T-helper 1 cell treated with Interleukin-12 subunit alpha and Interleukin-12 subunit beta and Interleukin-4 antibody, amounts not matched to agents 30 μg/mL and 1 μg/mL, for 36 hours (primary cell): ENCODE measurements around the gene ISCA2.

Experiments
- H3K27ac Mint-ChIP-seq: one replicate; pipeline ENCODE4 v1.8.0; 2021; ENCODE audit warnings: mild to moderate bottlenecking, mixed read lengths
- H3K27me3 Mint-ChIP-seq: one replicate; pipeline ENCODE4 v1.8.0; 2021; ENCODE audit warnings: low read depth, mixed read lengths
- H3K36me3 Mint-ChIP-seq: one replicate; pipeline ENCODE4 v1.8.0; 2021; ENCODE audit warnings: low read depth, mixed read lengths
- H3K4me1 Mint-ChIP-seq: one replicate; pipeline ENCODE4 v1.8.0; 2021; ENCODE audit warnings: low read depth, mixed read lengths
- H3K4me3 Mint-ChIP-seq: one replicate; pipeline ENCODE4 v1.8.0; 2021; ENCODE audit warnings: mild to moderate bottlenecking, moderate library complexity, mixed read lengths
- H3K9me3 Mint-ChIP-seq: one replicate; pipeline ENCODE4 v1.8.0; 2021; ENCODE audit warnings: mixed read lengths

ISCA2 gene

GRCh38 chr14:74495356-74495755 is 1.8 kb downstream of the ISCA2 start:
- no peak overlapping the region for H3K27ac Mint-ChIP-seq
- peaks cover 6% of the 10 kb centered on the region for H3K27me3 Mint-ChIP-seq
- peaks cover 12% of the 10 kb centered on the region for H3K4me1 Mint-ChIP-seq
- H3K9me3 Mint-ChIP-seq: no peaks in the 10 kb centered on the region
- H3K4me3 Mint-ChIP-seq: no peak overlapping the region
- peaks cover 3% of the 10 kb centered on the region for H3K36me3 Mint-ChIP-seq

DNA sequence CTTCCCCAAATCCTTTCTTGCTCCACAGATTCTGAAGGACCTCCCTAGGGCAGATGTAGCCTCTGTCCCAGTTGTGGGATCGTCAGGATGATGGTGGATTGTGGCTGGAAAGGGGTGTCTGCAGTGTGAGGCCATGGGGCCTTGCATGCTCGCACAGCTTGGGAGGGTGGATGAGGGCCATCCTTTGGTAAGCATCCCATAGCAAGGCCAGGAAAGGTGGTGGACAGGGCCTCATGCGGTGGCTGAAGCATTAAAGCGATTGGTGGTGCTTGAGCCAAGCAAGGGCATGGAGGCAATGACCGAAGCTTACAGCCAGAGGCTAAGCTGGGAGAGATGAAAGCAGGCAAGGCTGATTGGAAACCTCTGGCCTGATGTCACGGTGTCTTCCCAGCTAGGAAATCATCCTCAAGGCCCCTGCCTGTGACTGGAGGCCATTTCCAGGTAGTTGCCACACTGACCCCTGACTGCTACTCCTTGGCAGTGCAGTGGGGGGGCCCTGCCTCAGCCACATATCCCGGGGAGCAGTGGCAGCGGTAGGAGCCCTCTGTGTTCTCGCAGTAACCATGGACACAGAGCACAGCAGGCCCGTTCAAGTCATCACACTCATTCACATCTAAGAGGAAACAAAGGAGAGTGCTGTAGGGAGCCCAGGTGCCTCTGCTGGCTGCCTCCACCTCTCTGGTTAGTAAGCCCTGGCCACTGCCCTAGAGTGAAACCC is 7.0 kb downstream of the ISCA2 start:
- Mint-ChIP-seq H3K27me3 (no peaks in the 10 kb centered on the region), H3K9me3 (no peaks in the 10 kb centered on the region), H3K27ac (no peak overlapping the region), H3K36me3 (no peaks in the 10 kb centered on the region), H3K4me3 (no peak overlapping the region), H3K4me1 (no peaks in the 10 kb centered on the region)

GRCh38 chr14:74501135-74501614 is 7.6 kb downstream of the ISCA2 start:
- H3K36me3 Mint-ChIP-seq: no peaks in the 10 kb centered on the region
- no peak overlapping the region for H3K27ac Mint-ChIP-seq
- H3K4me1 Mint-ChIP-seq: no peaks in the 10 kb centered on the region
- H3K4me3 Mint-ChIP-seq: no peak overlapping the region
- H3K27me3 Mint-ChIP-seq: no peaks in the 10 kb centered on the region
- no peaks in the 10 kb centered on the region for H3K9me3 Mint-ChIP-seq

DNA sequence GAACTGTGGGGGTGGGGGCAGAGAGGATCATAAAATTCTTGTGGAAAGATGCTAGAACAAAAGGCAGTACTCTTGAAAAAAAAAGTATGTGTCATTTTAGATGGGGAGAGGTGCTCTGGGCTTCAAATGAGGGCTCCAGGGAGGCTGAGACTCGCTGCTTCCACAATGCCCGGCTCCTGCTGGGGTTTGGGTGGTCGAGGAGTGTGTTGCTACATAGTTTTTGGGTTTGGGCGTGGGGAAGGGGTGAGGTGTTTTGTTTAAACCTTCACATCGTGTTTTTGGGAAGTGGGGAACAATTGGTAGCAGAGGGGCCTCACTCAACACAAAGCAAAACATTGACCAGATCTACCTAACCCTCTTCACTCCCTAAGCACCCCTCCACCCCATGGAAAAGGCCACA is 8.1 kb downstream of the ISCA2 start:
- H3K27ac Mint-ChIP-seq: no peak overlapping the region
- H3K36me3 Mint-ChIP-seq: no peaks in the 10 kb centered on the region
- no peaks in the 10 kb centered on the region for H3K4me1 Mint-ChIP-seq
- no peaks in the 10 kb centered on the region for H3K9me3 Mint-ChIP-seq
- H3K27me3 Mint-ChIP-seq: no peaks in the 10 kb centered on the region
- no peak overlapping the region for H3K4me3 Mint-ChIP-seq

- H3K9me3 Mint-ChIP-seq: no peaks in the 10 kb centered on the region
- H3K4me1 Mint-ChIP-seq: no peaks in the 10 kb centered on the region
- no peaks in the 10 kb centered on the region for H3K36me3 Mint-ChIP-seq
- H3K27me3 Mint-ChIP-seq: peaks cover 5% of the 10 kb centered on the region
- no peak overlapping the region for H3K27ac Mint-ChIP-seq
- no peak overlapping the region for H3K4me3 Mint-ChIP-seq
Measured at GRCh38 chr14:74502236-74503019, 8.9 kb downstream of the ISCA2 start.

GRCh38 chr14:74503291-74503937 is 9.8 kb downstream of the ISCA2 start:
- Mint-ChIP-seq H3K27me3 (peaks cover 7% of the 10 kb centered on the region), H3K4me3 (no peak overlapping the region), H3K9me3 (no peaks in the 10 kb centered on the region), H3K27ac (no peak overlapping the region), H3K36me3 (no peaks in the 10 kb centered on the region), H3K4me1 (no peaks in the 10 kb centered on the region)

GRCh38 chr14:74503938-74504335 is 10.4 kb downstream of the ISCA2 start:
- no peaks in the 10 kb centered on the region for H3K9me3 Mint-ChIP-seq
- no peak overlapping the region for H3K4me3 Mint-ChIP-seq
- H3K27me3 Mint-ChIP-seq: peaks cover 7% of the 10 kb centered on the region
- H3K27ac Mint-ChIP-seq: no peak overlapping the region
- H3K36me3 Mint-ChIP-seq: no peaks in the 10 kb centered on the region
- no peaks in the 10 kb centered on the region for H3K4me1 Mint-ChIP-seq

DNA sequence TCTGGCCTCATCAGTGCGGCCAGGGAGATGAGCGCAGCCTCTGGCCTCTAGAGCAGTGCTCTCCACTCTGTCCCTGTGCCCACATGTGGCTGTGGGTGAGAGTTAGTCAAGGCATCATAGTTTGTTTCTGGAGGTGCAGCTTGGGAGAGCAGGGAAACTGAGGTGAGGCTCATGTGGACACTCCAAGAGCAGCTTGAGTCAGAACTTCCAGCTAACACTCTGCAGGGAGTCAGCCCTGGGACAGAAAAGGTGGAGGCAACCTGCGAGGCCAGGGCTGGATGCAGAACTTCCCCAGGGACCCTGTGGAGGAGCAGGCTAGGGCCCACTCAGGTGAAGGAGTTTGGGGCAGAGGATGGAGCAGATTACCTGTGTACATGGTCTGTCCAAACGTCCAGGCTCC is 10.8 kb downstream of the ISCA2 start:
- Mint-ChIP-seq H3K9me3 (no peaks in the 10 kb centered on the region), H3K4me1 (no peaks in the 10 kb centered on the region), H3K27ac (no peak overlapping the region), H3K4me3 (no peak overlapping the region), H3K27me3 (peaks cover 7% of the 10 kb centered on the region), H3K36me3 (no peaks in the 10 kb centered on the region)

- Mint-ChIP-seq H3K27ac (no peak overlapping the region), H3K36me3 (no peaks in the 10 kb centered on the region), H3K27me3 (peaks cover 7% of the 10 kb centered on the region), H3K4me3 (no peak overlapping the region), H3K4me1 (no peaks in the 10 kb centered on the region), H3K9me3 (no peaks in the 10 kb centered on the region)
Measured at GRCh38 chr14:74504874-74505720, 11.5 kb downstream of the ISCA2 start.

DNA sequence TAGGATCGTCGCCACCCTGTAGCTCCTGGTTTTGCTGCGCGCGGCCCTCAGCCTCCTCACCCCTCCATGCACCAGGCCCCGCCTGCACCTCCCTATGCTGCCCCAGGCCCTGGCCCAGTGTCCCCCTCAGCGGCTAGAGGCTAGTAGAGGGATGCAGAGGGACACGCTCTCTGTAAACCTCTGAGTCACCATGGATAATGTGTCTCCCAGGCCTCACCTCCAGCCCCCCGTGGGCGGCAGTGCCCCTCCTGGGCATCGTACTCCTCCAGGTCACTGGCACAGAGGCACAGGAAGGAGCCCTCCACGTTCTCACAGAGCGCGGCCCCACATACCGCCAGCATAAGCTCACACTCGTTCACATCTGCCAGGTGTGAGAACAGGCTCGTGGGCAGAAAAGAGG is 12.3 kb downstream of the ISCA2 start:
- Mint-ChIP-seq H3K9me3 (no peaks in the 10 kb centered on the region), H3K27ac (no peak overlapping the region), H3K4me3 (no peak overlapping the region), H3K4me1 (no peaks in the 10 kb centered on the region), H3K27me3 (peaks cover 7% of the 10 kb centered on the region), H3K36me3 (no peaks in the 10 kb centered on the region)

GRCh38 chr14:74506411-74506851 is 12.9 kb downstream of the ISCA2 start:
- H3K27ac Mint-ChIP-seq: no peak overlapping the region
- H3K9me3 Mint-ChIP-seq: no peaks in the 10 kb centered on the region
- no peaks in the 10 kb centered on the region for H3K36me3 Mint-ChIP-seq
- H3K27me3 Mint-ChIP-seq: peaks cover 7% of the 10 kb centered on the region
- H3K4me1 Mint-ChIP-seq: no peaks in the 10 kb centered on the region
- H3K4me3 Mint-ChIP-seq: no peak overlapping the region

DNA sequence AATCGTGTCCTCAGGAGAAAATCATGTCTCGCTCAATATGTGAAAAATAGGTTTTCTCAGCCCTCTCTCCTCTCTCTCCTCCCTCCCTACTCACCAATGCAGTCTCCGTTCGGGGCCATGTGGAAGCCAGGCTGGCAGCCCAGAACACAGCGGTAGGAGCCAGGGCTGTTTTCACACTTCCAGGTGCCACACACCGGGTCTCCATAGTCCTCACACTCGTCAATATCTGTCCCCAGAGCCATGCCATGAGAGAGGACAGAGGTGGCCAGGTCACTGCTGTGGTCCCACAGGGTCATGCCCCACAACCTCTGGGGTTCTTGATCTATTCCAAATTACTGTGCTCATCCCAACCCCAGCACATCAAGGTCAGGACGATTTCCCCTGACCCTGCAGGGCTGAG is 13.5 kb downstream of the ISCA2 start:
- H3K9me3 Mint-ChIP-seq: no peaks in the 10 kb centered on the region
- H3K27me3 Mint-ChIP-seq: peaks cover 7% of the 10 kb centered on the region
- no peaks in the 10 kb centered on the region for H3K4me1 Mint-ChIP-seq
- no peak overlapping the region for H3K27ac Mint-ChIP-seq
- no peak overlapping the region for H3K4me3 Mint-ChIP-seq
- H3K36me3 Mint-ChIP-seq: no peaks in the 10 kb centered on the region

DNA sequence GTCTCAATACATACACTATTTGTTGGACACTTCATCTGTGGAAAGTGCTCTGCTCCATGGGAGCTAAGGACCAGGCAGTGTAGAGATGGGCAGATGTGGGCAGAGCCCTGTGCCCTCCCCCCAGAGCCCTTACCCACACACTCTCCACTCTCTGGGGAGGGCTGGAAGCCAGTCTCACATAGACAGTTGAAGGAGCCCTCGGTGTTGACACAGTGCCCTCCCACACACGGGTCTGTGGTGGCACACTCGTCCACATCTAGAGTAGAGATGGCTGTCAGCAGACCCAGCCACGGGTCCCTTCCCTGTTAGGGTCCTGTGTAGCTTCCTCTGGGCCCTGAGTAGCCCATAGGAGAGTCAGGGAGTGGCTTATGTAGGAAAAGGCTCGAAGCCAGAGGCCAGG is 14.3 kb downstream of the ISCA2 start:
- no peaks in the 10 kb centered on the region for H3K36me3 Mint-ChIP-seq

GRCh38 chr14:74508292-74508731 is 14.7 kb downstream of the ISCA2 start:
- Mint-ChIP-seq H3K27me3 (peaks cover 15% of the 10 kb centered on the region), H3K36me3 (no peaks in the 10 kb centered on the region), H3K27ac (no peak overlapping the region), H3K4me1 (no peaks in the 10 kb centered on the region), H3K4me3 (no peak overlapping the region), H3K9me3 (no peaks in the 10 kb centered on the region)

More for the DNA sequence above, 14.3 kb downstream of the ISCA2 start:
- H3K9me3 Mint-ChIP-seq: no peaks in the 10 kb centered on the region
- H3K4me1 Mint-ChIP-seq: no peaks in the 10 kb centered on the region
- H3K27me3 Mint-ChIP-seq: peaks cover 14% of the 10 kb centered on the region
- H3K4me3 Mint-ChIP-seq: no peak overlapping the region
- no peak overlapping the region for H3K27ac Mint-ChIP-seq
